ENCODE measurements around the gene GNA12. TPM values are rescaled to one million over a fixed set of nuclear protein-coding genes. Genes with fewer than 3 reads are reported as not detected.

GNA12 gene
- total and polyA plus RNA-seq, 2 of the 4 experiments (the other 2 are of a cell fraction) = 14.3 to 93.9 TPM

GRCh38 chr7:2702594-2702957 is 141.5 kb downstream of the GNA12 start:
- H2BK20ac ChIP-seq (ENCODE audit: low read depth, low read length) = no peak overlapping the region
- H2AK5ac ChIP-seq (ENCODE audit: low read depth, low read length) = no peak overlapping the region; the same call in 1 of the 2 replicates
- in situ Hi-C loops (cut with MboI; ENCODE audit: low sequenced_read_pairs) (no loop called here), intact Hi-C loops (cut with micrococcal nuclease) (no loop called here), dilution Hi-C loops (cut with HindIII; ENCODE audit: low sequenced_read_pairs, unreplicated experiment) (no loop called here)
- no peaks in the 10 kb centered on the region for H4K20me1 ChIP-seq (ENCODE audit: insufficient read depth, low read length)
- no peak overlapping the region for H2BK120ac ChIP-seq (ENCODE audit: low read depth, low read length)
- H2BK15ac ChIP-seq (ENCODE audit: low read depth, low read length) = no peak overlapping the region
- BruUV-seq (replicated peaks) = no TSS peak
- no peak overlapping the region for H3K14ac ChIP-seq (replicated peaks; ENCODE audit: low read depth, low read length)
- no peaks in the 10 kb centered on the region for H3K9me1 ChIP-seq (ENCODE audit: insufficient read depth, low read length)
- no peak overlapping the region for H3K18ac ChIP-seq (ENCODE audit: low read depth, low read length)
- no peak overlapping the region for H3K4ac ChIP-seq (ENCODE audit: low read depth, low read length)
- 89% methylated on average over 9 of the region's 22 CpGs; no CpG with 5 or more reads in 1 of the 2 experiments for WGBS, 2 experiments (ENCODE audit: extremely low coverage in 2 of 2, insufficient read length in 1 of 2)
- CTCF ChIA-PET = no interaction called here
- H3K27me3 ChIP-seq (ENCODE audit: control insufficient read depth, insufficient read depth, low read length) = peaks cover 6% of the 10 kb centered on the region; the same call in 1 of the 2 replicates
- H2BK5ac ChIP-seq (ENCODE audit: low read depth, low read length, poor library complexity, severe bottlenecking) = no peak overlapping the region
- no peak overlapping the region for H4K5ac ChIP-seq (ENCODE audit: low read depth, low read length)
- H2AK9ac ChIP-seq (replicated peaks; ENCODE audit: low read depth, low read length, poor library complexity) = no peak overlapping the region
- no peaks in the 10 kb centered on the region for H3K36me3 ChIP-seq (ENCODE audit: control insufficient read depth, insufficient read depth, low read length)
- TF ChIP-seq SMC3 (IDR thresholded peaks at IDR 0.05; ENCODE audit: low read depth, low read length) (no peak), POLR2A (IDR thresholded peaks at IDR 0.05; ENCODE audit: low read depth, low read length) (no peak), RAD21 (IDR thresholded peaks at IDR 0.05; ENCODE audit: low read length) (no peak), MAZ (IDR thresholded peaks at IDR 0.05; ENCODE audit: borderline replicate concordance, low read depth, low read length) (no peak), RCOR1 (IDR thresholded peaks at IDR 0.05; ENCODE audit: insufficient replicate concordance, low read length) (no peak), USF2 (IDR thresholded peaks at IDR 0.05; ENCODE audit: low read depth, low read length) (no peak), MXI1 (IDR thresholded peaks at IDR 0.05; ENCODE audit: borderline replicate concordance, low read depth, low read length) (no peak)
- no peaks in the 10 kb centered on the region; the same call in 1 of the 2 replicates for H3K4me1 ChIP-seq (ENCODE audit: control insufficient read depth, insufficient read depth, low read length)
- H3K4me3 ChIP-seq (ENCODE audit: insufficient read depth, low read depth, low read length) = no peak overlapping the region
- H3K23ac ChIP-seq (ENCODE audit: low read depth, low read length) = no peak overlapping the region
- no peak overlapping the region for H2AFZ ChIP-seq (replicated peaks; ENCODE audit: low read length, poor library complexity)
- H4K8ac ChIP-seq (ENCODE audit: low read depth in 2 of 2, low read length in 2 of 2) = no peak overlapping the region
- no peak overlapping the region for H3K27ac ChIP-seq (ENCODE audit: insufficient read depth, low read length)
- POLR2A ChIA-PET (ENCODE audit: unreplicated experiment) = no interaction called here
- no peak overlapping the region for H4K91ac ChIP-seq (ENCODE audit: insufficient read depth, low read depth, low read length)
- DNase-seq (no peak), ATAC-seq (ENCODE audit: low read depth) (no peak)
- H3K9ac ChIP-seq (ENCODE audit: low read depth, low read length) = no peak overlapping the region
- no peak overlapping the region for H3K56ac ChIP-seq (ENCODE audit: extremely low read depth, insufficient read depth, low read length)
- H3K9me3 ChIP-seq (ENCODE audit: control insufficient read depth, insufficient read depth, low read length) = no peaks in the 10 kb centered on the region
- H3K4me2 ChIP-seq (ENCODE audit: low read depth, low read length) = no peak overlapping the region
- H3K79me1 ChIP-seq (ENCODE audit: low read depth in 1 of 2, low read length in 2 of 2) = no peaks in the 10 kb centered on the region

All from IMR-90 (cell line).